IMR-90 (cell line): ENCODE data around the gene ANKRD37. TPM values are rescaled to one million over a fixed set of nuclear protein-coding genes. Genes with fewer than 3 reads are reported as not detected.

Experiments used
- ATAC-seq: fragments of 200-7000 bp; cut with Tn5 transposase; 2 replicates; pipeline ENCODE4 v1.9.1; 2020; ENCODE audit warnings: low read depth, mild to moderate bottlenecking, moderate library complexity
- BruUV-seq: library from RNA; stranded (reverse); fragments of 400-500 nt; replicated peaks from 2 replicates; lab custom pipeline; 2021; lab: Mats Ljungman, UMichigan
- CTCF ChIA-PET: fragments of 300-600 bp; formaldehyde crosslinking; extraction: SDS; loops from one replicate; lab custom pipeline; 2021; ENCODE audit warnings: antibody characterized with exemption; lab: Yijun Ruan, JAX
- POLR2A ChIA-PET: fragments of 300-600 bp; sonication (Branson Sonifier 250); formaldehyde crosslinking; loops from one replicate; lab custom pipeline; 2022; ENCODE audit warnings: antibody characterized with exemption; ENCODE audit not compliant: unreplicated experiment; lab: Charles Lee
- DNase-seq: peaks from one replicate; pipeline ENCODE4 v3.0.0; 2013
- H2AFZ ChIP-seq: replicated peaks from 2 replicates; pipeline ENCODE3; 2013; ENCODE audit warnings: low read length, mild to moderate bottlenecking; ENCODE audit not compliant: poor library complexity
- H2AK5ac ChIP-seq: 2 replicates; pipeline ENCODE4 v1.6.1; 2013; ENCODE audit warnings: low read depth, low read length, inconsistent platforms
- H2AK9ac ChIP-seq: replicated peaks from 2 replicates; pipeline ENCODE3; 2013; ENCODE audit warnings: mild to moderate bottlenecking, low read depth, low read length, moderate library complexity; ENCODE audit not compliant: poor library complexity
- H2BK120ac ChIP-seq: 2 replicates; pipeline ENCODE4 v1.6.1; 2013; ENCODE audit warnings: low read depth, low read length, inconsistent platforms
- H2BK15ac ChIP-seq: 3 replicates; pipeline ENCODE4 v1.6.1; 2013; ENCODE audit warnings: low read depth, low read length, inconsistent platforms
- H2BK20ac ChIP-seq: 2 replicates; pipeline ENCODE4 v1.6.1; 2013; ENCODE audit warnings: low read depth, mild to moderate bottlenecking, inconsistent platforms, low read length, moderate library complexity
- H2BK5ac ChIP-seq: 2 replicates; pipeline ENCODE4 v1.6.1; 2013; ENCODE audit warnings: mild to moderate bottlenecking, low read depth, low read length, inconsistent platforms; ENCODE audit not compliant: poor library complexity, severe bottlenecking
- H3K14ac ChIP-seq: replicated peaks from 2 replicates; pipeline ENCODE4 v1.6.1; 2013; ENCODE audit warnings: low read depth, low read length, inconsistent platforms
- H3K18ac ChIP-seq: 2 replicates; pipeline ENCODE4 v1.6.1; 2013; ENCODE audit warnings: low read depth, low read length, control low read depth
- H3K23ac ChIP-seq: 2 replicates; pipeline ENCODE4 v1.6.1; 2013; ENCODE audit warnings: low read depth, low read length, inconsistent platforms
- H3K27ac ChIP-seq: 2 replicates; pipeline ENCODE4 v1.5.1; 2013; ENCODE audit warnings: mild to moderate bottlenecking, control low read depth, low read length; ENCODE audit not compliant: insufficient read depth
- H3K27me3 ChIP-seq: 2 replicates; pipeline ENCODE4 v1.6.1; 2013; ENCODE audit warnings: low read length; ENCODE audit not compliant: control insufficient read depth, insufficient read depth
- H3K36me3 ChIP-seq: 2 replicates; pipeline ENCODE4 v1.6.1; 2013; ENCODE audit warnings: low read length, mixed read lengths; ENCODE audit not compliant: control insufficient read depth, insufficient read depth
- H3K4ac ChIP-seq: 2 replicates; pipeline ENCODE4 v1.6.1; 2013; ENCODE audit warnings: low read depth, low read length, inconsistent platforms
- H3K4me1 ChIP-seq: 2 replicates; pipeline ENCODE4 v1.6.1; 2013; ENCODE audit warnings: low read length, mixed read lengths; ENCODE audit not compliant: control insufficient read depth, insufficient read depth
- H3K4me2 ChIP-seq: 2 replicates; pipeline ENCODE4 v1.6.1; 2013; ENCODE audit warnings: low read depth, mild to moderate bottlenecking, control low read depth, low read length, moderate library complexity
- H3K4me3 ChIP-seq: 2 replicates; pipeline ENCODE4 v1.5.1; 2013; ENCODE audit warnings: low read depth, mild to moderate bottlenecking, control low read depth, low read length, moderate library complexity; ENCODE audit not compliant: insufficient read depth
- H3K56ac ChIP-seq: 2 replicates; pipeline ENCODE4 v1.6.1; 2013; ENCODE audit warnings: low read length, inconsistent platforms; ENCODE audit not compliant: insufficient read depth; ENCODE audit errors: extremely low read depth
- H3K79me1 ChIP-seq, 2 experiments: 2 replicates each; pipeline ENCODE4 v1.6.1; 2013; ENCODE audit warnings: low read length in 2 of 2, inconsistent platforms in 1 of 2, low read depth in 1 of 2
- H3K9ac ChIP-seq: 2 replicates; pipeline ENCODE4 v1.6.1; 2013; ENCODE audit warnings: low read depth, low read length, control low read depth
- H3K9me1 ChIP-seq: 2 replicates; pipeline ENCODE4 v1.6.1; 2013; ENCODE audit warnings: low read length, inconsistent platforms; ENCODE audit not compliant: insufficient read depth
- H3K9me3 ChIP-seq: 2 replicates; pipeline ENCODE4 v1.6.1; 2013; ENCODE audit warnings: low read length; ENCODE audit not compliant: control insufficient read depth, insufficient read depth
- H4K20me1 ChIP-seq: 2 replicates; pipeline ENCODE4 v1.6.1; 2013; ENCODE audit warnings: low read length, inconsistent platforms; ENCODE audit not compliant: insufficient read depth
- H4K5ac ChIP-seq: 2 replicates; pipeline ENCODE4 v1.6.1; 2013; ENCODE audit warnings: mild to moderate bottlenecking, low read depth, low read length, control low read depth
- H4K8ac ChIP-seq, 2 experiments: 2 replicates each; pipeline ENCODE4 v1.6.1; 2013; ENCODE audit warnings: low read depth in 2 of 2, low read length in 2 of 2, control low read depth in 1 of 2, inconsistent platforms in 1 of 2
- H4K91ac ChIP-seq: 2 replicates; pipeline ENCODE4 v1.6.1; 2013; ENCODE audit warnings: low read depth, low read length, inconsistent platforms; ENCODE audit not compliant: insufficient read depth
- BHLHE40 ChIP-seq: fragments of 150-350 bp; IDR thresholded peaks from 2 replicates; pipeline ENCODE4 v1.6.1; 2016; ENCODE audit warnings: mild to moderate bottlenecking, low read depth, low read length
- CEBPB ChIP-seq: IDR thresholded peaks from 2 replicates; pipeline ENCODE4 v1.6.1; 2012; ENCODE audit warnings: low read depth, low read length, improper control_type of control experiment
- CHD1 ChIP-seq: IDR thresholded peaks from 2 replicates; pipeline ENCODE4 v1.6.1; 2012; ENCODE audit warnings: low read depth, low read length, improper control_type of control experiment
- FOS ChIP-seq: fragments of 150-350 bp; IDR thresholded peaks from 2 replicates; pipeline ENCODE4 v1.6.1; 2016; ENCODE audit warnings: low read depth, low read length
- MAFK ChIP-seq: IDR thresholded peaks from 2 replicates; pipeline ENCODE4 v1.6.1; 2012; ENCODE audit warnings: low read depth, low read length, improper control_type of control experiment
- MAZ ChIP-seq: IDR thresholded peaks from 2 replicates; pipeline ENCODE4 v1.6.1; 2012; ENCODE audit warnings: low read depth, mild to moderate bottlenecking, low read length, improper control_type of control experiment, moderate library complexity, borderline replicate concordance
- MXI1 ChIP-seq: IDR thresholded peaks from 2 replicates; pipeline ENCODE4 v1.6.1; 2012; ENCODE audit warnings: low read depth, mild to moderate bottlenecking, low read length, moderate library complexity, borderline replicate concordance
- NFE2L2 ChIP-seq: fragments of 150-350 bp; IDR thresholded peaks from 2 replicates; pipeline ENCODE4 v1.6.1; 2016; ENCODE audit warnings: low read depth, mild to moderate bottlenecking, low read length
- POLR2A ChIP-seq: IDR thresholded peaks from 2 replicates; pipeline ENCODE4 v1.6.1; 2012; ENCODE audit warnings: mild to moderate bottlenecking, low read depth, low read length
- RAD21 ChIP-seq: IDR thresholded peaks from 2 replicates; pipeline ENCODE4 v1.6.1; 2012; ENCODE audit warnings: low read length, improper control_type of control experiment
- RCOR1 ChIP-seq: IDR thresholded peaks from 2 replicates; pipeline ENCODE4 v1.6.1; 2012; ENCODE audit warnings: mild to moderate bottlenecking, low read length, improper control_type of control experiment; ENCODE audit not compliant: insufficient replicate concordance
- RFX5 ChIP-seq: IDR thresholded peaks from 2 replicates; pipeline ENCODE4 v1.8.0; 2012; ENCODE audit warnings: low read depth, mild to moderate bottlenecking, low read length, moderate library complexity
- SMC3 ChIP-seq: fragments of 150-350 bp; IDR thresholded peaks from 2 replicates; pipeline ENCODE4 v1.6.1; 2016; ENCODE audit warnings: low read depth, mild to moderate bottlenecking, antibody characterized with exemption, low read length, moderate library complexity
- WGBS, 2 experiments: methylation state at CpG; one replicate each; pipeline versions ENCODE4 v1.1.5 to v1.1.7; 2013; ENCODE audit warnings: missing lambda C conversion rate in 2 of 2; ENCODE audit not compliant: insufficient read length in 1 of 2; ENCODE audit errors: extremely low coverage in 2 of 2; 5-methylcytosine and 5-hydroxymethylcytosine counted together
- dilution Hi-C: fragments of 300-500 bp; cut with HindIII; formaldehyde crosslinking; loops from one replicate; pipeline ENCODE4 v1.14.3; 2018; ENCODE audit warnings: low sequenced_read_pairs; ENCODE audit not compliant: unreplicated experiment
- in situ Hi-C: fragments of 300-500 bp; cut with MboI; formaldehyde crosslinking; loops from 3 replicates; pipeline ENCODE4 v1.14.3; 2019; ENCODE audit warnings: low sequenced_read_pairs, inconsistent platforms, mixed read lengths
- intact Hi-C: fragments of 100-400 bp; cut with micrococcal nuclease; formaldehyde crosslinking; loops from 2 replicates; pipeline ENCODE4 v1.10.0; 2022
- polyA plus RNA-seq, 3 experiments: library from polyadenylated mRNA; depleted of rRNA; stranded (reverse); fragments of >200 nt; gene quantifications; 2 replicates each; pipeline ENCODE4 v1.2.3, GENCODE V29; 2012; ENCODE audit warnings: low replicate concordance in 1 of 3
- total RNA-seq: library from RNA; depleted of rRNA; stranded (reverse); fragments of >200 nt; gene quantifications from 2 replicates; pipeline ENCODE4 v1.2.3, GENCODE V29; 2012
- TF ChIP-seq, protein P1 (sequence below): fragments of 150-350 bp; IDR thresholded peaks from 2 replicates; pipeline ENCODE4 v1.6.1; 2017; ENCODE audit warnings: mild to moderate bottlenecking, antibody characterized with exemption, low read length, low read depth
- TF ChIP-seq, protein P2 (sequence below): fragments of 150-350 bp; IDR thresholded peaks from 2 replicates; pipeline ENCODE4 v1.6.1; 2016; ENCODE audit warnings: low read depth, mild to moderate bottlenecking, low read length, moderate library complexity, borderline replicate concordance

ANKRD37 gene
- total and polyA plus RNA-seq, 2 of the 4 experiments (the other 2 are of a cell fraction), result 7.1 to 8.2 TPM

DNA sequence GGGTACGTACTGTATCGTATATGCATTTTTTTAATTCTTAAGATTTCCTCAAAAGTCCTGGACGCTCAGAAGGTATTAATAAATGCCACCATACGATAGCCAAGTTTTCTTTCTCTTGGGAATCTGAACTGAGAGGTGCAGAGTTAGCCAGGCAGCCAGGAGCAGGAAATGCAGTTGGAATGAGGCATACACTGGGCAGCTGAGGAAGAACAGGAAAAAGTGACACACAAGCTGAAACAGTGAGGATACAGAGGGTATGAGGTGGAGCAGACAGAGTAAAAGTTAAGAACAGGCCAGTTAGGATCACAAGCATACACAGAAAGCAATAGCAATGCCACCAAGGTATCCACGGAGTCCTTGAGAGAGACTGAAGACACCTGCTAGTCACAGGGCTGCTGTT lies 15.8 kb downstream of the ANKRD37 start:
- Histone ChIP-seq H3K14ac (no peak overlapping the region), H3K56ac (no peak overlapping the region), H3K79me1 (peaks cover 0 to 3% of the 10 kb centered on the region in 2 experiments; a peak in 1 of 4 replicates), H4K8ac (no peak overlapping the region), H2BK5ac (no peak overlapping the region), H3K36me3 (peaks cover 21% of the 10 kb centered on the region), H3K9me1 (peaks cover 3% of the 10 kb centered on the region; the same call in 1 of the 2 replicates), H2AK9ac (no peak overlapping the region), H2BK15ac (no peak overlapping the region), H3K4me3 (no peak overlapping the region), H3K27ac (no peak overlapping the region), H2AFZ (no peak overlapping the region), H3K4ac (no peak overlapping the region), H2BK120ac (no peak overlapping the region), H3K4me2 (no peak overlapping the region), H4K20me1 (no peaks in the 10 kb centered on the region), H4K5ac (no peak overlapping the region), H2BK20ac (no peak overlapping the region), H3K9ac (no peak overlapping the region), H2AK5ac (no peak overlapping the region), H3K4me1 (0 out of 2 replicates have a peak, but pooled peaks cover 1% of the 10 kb centered on the region), H3K9me3 (peaks cover 3% of the 10 kb centered on the region), H4K91ac (no peak overlapping the region), H3K18ac (no peak overlapping the region), H3K27me3 (no peaks in the 10 kb centered on the region), H3K23ac (no peak overlapping the region)
- ATAC-seq (no peak), DNase-seq (peak; percentile 10)
- intact Hi-C loops, result no loop called here
- TF ChIP-seq MAFK (no peak), FOS (no peak), NFE2L2 (no peak), POLR2A (no peak), MAZ (no peak), SMC3 (no peak), MXI1 (no peak), CHD1 (no peak), RAD21 (no peak), RCOR1 (no peak), RFX5 (no peak), BHLHE40 (no peak), CEBPB (no peak)
- TF ChIP-seq, protein P1, sequence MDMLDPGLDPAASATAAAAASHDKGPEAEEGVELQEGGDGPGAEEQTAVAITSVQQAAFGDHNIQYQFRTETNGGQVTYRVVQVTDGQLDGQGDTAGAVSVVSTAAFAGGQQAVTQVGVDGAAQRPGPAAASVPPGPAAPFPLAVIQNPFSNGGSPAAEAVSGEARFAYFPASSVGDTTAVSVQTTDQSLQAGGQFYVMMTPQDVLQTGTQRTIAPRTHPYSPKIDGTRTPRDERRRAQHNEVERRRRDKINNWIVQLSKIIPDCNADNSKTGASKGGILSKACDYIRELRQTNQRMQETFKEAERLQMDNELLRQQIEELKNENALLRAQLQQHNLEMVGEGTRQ, result no peak
- TF ChIP-seq, protein P2, sequence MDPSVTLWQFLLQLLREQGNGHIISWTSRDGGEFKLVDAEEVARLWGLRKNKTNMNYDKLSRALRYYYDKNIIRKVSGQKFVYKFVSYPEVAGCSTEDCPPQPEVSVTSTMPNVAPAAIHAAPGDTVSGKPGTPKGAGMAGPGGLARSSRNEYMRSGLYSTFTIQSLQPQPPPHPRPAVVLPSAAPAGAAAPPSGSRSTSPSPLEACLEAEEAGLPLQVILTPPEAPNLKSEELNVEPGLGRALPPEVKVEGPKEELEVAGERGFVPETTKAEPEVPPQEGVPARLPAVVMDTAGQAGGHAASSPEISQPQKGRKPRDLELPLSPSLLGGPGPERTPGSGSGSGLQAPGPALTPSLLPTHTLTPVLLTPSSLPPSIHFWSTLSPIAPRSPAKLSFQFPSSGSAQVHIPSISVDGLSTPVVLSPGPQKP, result no peak
- WGBS, 2 experiments, result 100% methylated on average over 2 of the region's 5 CpGs; no CpG with 5 or more reads in 1 of the 2 experiments
- in situ Hi-C loops, result no loop called here
- dilution Hi-C loops, result no loop called here
- BruUV-seq, result no TSS peak
- CTCF ChIA-PET, result no interaction called here
- POLR2A ChIA-PET, result no interaction called here
